ENCODE data around the gene WHAMM. TPM values are rescaled to one million over a fixed set of nuclear protein-coding genes. Genes with fewer than 3 reads are reported as not detected.

WHAMM gene
- total RNA-seq, 4 donors from 2014 or later, result 14.1 to 22.1 (median 21.8) TPM

DNA sequence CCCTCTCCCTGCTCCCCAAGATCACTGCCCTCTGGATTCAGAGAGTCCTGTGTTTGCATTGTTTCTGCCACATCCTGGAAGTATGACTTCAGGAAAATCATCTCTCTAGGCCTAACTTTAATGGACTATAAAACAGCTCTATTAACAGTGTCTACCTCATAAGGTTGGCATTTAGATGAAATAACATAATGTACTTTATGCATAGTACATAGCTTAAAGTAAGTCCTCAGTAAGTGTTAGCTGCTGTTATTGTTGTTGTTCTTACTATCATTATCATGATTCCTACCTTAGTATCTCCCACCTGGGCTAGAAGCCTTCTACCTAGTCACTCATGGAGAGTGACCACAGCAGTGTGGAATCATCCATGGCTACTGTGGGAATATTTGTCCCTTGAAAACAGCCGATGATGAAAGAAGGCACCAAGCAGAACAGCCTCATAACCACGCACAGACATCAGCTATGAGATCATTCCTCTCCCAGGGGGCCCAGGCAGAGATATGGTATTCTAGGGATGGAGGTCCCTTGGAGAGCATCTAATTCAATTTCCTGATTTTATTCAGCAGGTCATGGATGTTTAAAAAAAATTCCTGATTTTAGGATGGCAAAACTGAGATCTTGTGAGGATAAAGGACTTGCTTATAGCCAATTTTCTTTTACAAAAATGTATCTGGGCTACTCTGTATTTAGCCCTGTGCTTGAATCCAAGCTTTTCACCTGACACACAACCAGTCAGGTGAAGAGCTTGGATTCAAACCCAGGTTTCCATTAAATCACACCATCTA is 5.4 kb upstream of the WHAMM start:
- no peaks in the 10 kb centered on the region for H3K36me3 ChIP-seq
- in situ Hi-C loops (cut with MboI; ENCODE audit: low sequenced_read_pairs in 4 of 4) (loop anchor here in 3 of 4 donors (5.0 to 25.0 kb wide), 3 partner anchors 37 to 267 kb away; partner anchors contain the start of gene RPS17 (in 2 of the 3)), intact Hi-C loops (cut with DNase I; ENCODE audit: low total_unique reads) (no loop called here)
- H3K27ac ChIP-seq, result peak overlapping the region; percentile 92 to 99 (median 96)
- TF ChIP-seq, protein P1, sequence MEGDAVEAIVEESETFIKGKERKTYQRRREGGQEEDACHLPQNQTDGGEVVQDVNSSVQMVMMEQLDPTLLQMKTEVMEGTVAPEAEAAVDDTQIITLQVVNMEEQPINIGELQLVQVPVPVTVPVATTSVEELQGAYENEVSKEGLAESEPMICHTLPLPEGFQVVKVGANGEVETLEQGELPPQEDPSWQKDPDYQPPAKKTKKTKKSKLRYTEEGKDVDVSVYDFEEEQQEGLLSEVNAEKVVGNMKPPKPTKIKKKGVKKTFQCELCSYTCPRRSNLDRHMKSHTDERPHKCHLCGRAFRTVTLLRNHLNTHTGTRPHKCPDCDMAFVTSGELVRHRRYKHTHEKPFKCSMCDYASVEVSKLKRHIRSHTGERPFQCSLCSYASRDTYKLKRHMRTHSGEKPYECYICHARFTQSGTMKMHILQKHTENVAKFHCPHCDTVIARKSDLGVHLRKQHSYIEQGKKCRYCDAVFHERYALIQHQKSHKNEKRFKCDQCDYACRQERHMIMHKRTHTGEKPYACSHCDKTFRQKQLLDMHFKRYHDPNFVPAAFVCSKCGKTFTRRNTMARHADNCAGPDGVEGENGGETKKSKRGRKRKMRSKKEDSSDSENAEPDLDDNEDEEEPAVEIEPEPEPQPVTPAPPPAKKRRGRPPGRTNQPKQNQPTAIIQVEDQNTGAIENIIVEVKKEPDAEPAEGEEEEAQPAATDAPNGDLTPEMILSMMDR (IDR thresholded peaks at IDR 0.05 in 4 of 5, conservative IDR thresholded peaks at IDR 0.05 in 1 of 5), result no peak
- peak in 1 of 2 donors; percentile 53 for TF ChIP-seq POLR2A (IDR thresholded peaks at IDR 0.05)
- H3K27me3 ChIP-seq, result no peaks in the 10 kb centered on the region
- no peaks in the 10 kb centered on the region for H3K9me3 ChIP-seq
- peak overlapping the region in 3 of 4 donors; percentile 40 to 54 (median 43) for H3K4me3 ChIP-seq
- peaks cover 67 to 80% of the 10 kb centered on the region in 2 donors for H3K4me1 ChIP-seq
- ATAC-seq (peak in 1 of 2 donors; percentile 46), DNase-seq (no peak)

DNA sequence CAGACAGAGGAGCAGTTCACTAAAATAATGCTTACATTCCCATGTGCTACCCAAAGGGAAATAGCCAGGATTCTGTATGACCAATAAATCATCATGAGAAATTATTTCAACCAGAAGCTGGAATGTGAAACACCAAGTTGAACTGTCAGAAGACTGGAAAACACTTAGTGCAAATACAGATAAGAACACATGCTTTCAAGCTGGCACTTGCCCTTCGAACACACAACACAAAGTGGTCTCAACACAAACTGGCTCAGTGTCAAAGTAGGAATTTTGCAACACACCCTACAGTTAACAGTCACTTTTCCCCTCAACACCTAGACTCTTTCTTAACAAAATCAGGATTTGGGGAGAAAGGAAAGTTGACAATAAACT is 4.9 kb upstream of the WHAMM start:
- intact Hi-C loops (cut with DNase I; ENCODE audit: low total_unique reads) (no loop called here), in situ Hi-C loops (cut with MboI; ENCODE audit: low sequenced_read_pairs in 4 of 4) (loop anchor here in 3 of 4 donors (5.0 to 25.0 kb wide), 3 partner anchors 37 to 267 kb away; partner anchors contain the start of gene RPS17 (in 2 of the 3))
- Histone ChIP-seq H3K36me3 (no peaks in the 10 kb centered on the region), H3K9me3 (no peaks in the 10 kb centered on the region), H3K4me3 (peak overlapping the region; percentile 40 to 56 (median 48)), H3K27ac (peak overlapping the region; percentile 92 to 99 (median 96)), H3K27me3 (no peaks in the 10 kb centered on the region), H3K4me1 (peaks cover 64 to 76% of the 10 kb centered on the region in 2 donors)
- DNase-seq, result no peak
- no peak for ATAC-seq
- TF ChIP-seq, protein P1 (IDR thresholded peaks at IDR 0.05 in 4 of 5, conservative IDR thresholded peaks at IDR 0.05 in 1 of 5), result no peak
- no peak for TF ChIP-seq POLR2A (IDR thresholded peaks at IDR 0.05)

DNA sequence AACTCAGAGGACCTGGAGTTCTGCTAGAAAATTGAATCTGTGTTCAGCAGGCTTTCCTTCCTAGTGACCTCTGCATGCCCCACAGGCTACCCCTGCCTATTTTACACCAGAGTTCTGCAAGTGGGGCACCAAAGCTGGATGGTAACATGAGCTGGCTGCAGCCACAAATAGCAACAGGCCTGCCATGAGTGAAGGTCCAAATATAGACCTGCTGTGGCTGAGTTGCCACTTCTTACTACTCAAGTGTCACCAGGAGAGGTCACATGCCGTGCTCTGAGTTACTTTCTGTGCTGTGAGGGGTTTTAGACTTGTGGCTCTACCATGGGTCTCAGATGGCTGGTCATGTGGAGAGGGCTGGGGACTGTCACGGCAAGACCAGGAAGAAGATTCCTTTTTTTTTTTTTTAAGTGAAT is 3.4 kb upstream of the WHAMM start, which contains the start of gene FSD2:
Gene FSD2 (minus strand): TSS at position 76 of the 413 bp plus-strand sequence. CDS start 18,679 bp downstream, outside the sequence.
- peak within 1 kb of the TSS; percentile 40 to 56 (median 48) for H3K4me3 ChIP-seq

DNA sequence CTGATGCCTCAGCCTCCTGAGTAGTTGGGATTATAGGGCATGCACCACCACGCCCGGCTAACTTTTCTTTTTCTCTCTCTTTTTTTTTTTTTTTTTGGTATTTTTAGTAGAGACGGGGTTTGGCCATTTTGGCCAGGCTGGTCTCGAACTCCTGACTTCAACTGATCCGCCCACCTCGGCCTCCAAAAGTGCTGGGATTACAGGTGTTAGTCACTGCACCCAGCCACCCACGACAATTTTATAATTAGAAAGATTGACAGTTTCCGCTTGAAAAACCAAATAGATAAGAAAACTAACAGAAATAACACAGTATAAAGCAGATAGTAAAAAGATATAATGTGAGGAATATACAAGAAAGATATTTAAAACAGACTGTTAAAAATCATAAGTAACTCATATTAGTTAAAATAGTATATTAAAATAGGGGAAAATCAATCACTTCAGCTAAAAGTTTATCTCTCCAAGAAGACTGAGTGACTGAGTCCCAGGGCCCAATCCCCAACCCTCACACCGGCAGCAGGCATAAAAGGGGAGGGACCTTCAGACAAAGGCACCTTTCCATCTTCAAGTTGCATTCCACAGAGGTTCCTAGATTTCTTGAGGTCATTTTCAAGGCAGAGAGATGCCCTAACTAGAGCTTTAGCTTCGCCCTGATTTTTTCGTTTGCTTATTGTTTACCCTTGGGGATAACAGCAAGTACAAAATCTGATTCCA is 1.4 kb upstream of the WHAMM start:
- Histone ChIP-seq H3K4me3 (peak overlapping the region in 1 of 4 donors; percentile 69), H3K4me1 (peaks cover 55 to 63% of the 10 kb centered on the region in 2 donors), H3K9me3 (no peaks in the 10 kb centered on the region), H3K27me3 (no peaks in the 10 kb centered on the region), H3K36me3 (peaks cover 0 to 2% of the 10 kb centered on the region in 2 donors), H3K27ac (peak overlapping the region; percentile 92 to 99 (median 96))
- DNase-seq (peak in 1 of 2 donors; percentile 42), ATAC-seq (no peak)
- intact Hi-C loops (cut with DNase I; ENCODE audit: low total_unique reads) (loop anchor here (2.0 to 5.0 kb wide), 4 partner anchors 43 to 259 kb away; partner anchors contain the start of gene BTBD1), in situ Hi-C loops (cut with MboI; ENCODE audit: low sequenced_read_pairs in 4 of 4) (loop anchor here in 2 of 4 donors (10.0 to 25.0 kb wide), 2 partner anchors 53 to 271 kb away; partner anchors contain the start of gene RPS17 (in 2 of the 2))
- TF ChIP-seq POLR2A (IDR thresholded peaks at IDR 0.05), result no peak
- TF ChIP-seq, protein P1 (IDR thresholded peaks at IDR 0.05 in 4 of 5, conservative IDR thresholded peaks at IDR 0.05 in 1 of 5), result no peak

More for the DNA sequence above, 3.4 kb upstream of the WHAMM start, which contains the start of gene FSD2:
- H3K36me3 ChIP-seq, result no peaks in the 10 kb centered on the region
- H3K4me1 ChIP-seq, result peaks cover 56 to 63% of the 10 kb centered on the region in 2 donors
- peak within 1 kb of the TSS; percentile 92 to 99 (median 96) for H3K27ac ChIP-seq
- in situ Hi-C loops (cut with MboI; ENCODE audit: low sequenced_read_pairs in 4 of 4) (loop anchor here in 2 of 4 donors (10.0 to 25.0 kb wide), 2 partner anchors 51 to 269 kb away; partner anchors contain the start of gene RPS17 (in 2 of the 2)), intact Hi-C loops (cut with DNase I; ENCODE audit: low total_unique reads) (loop anchor here (2.0 to 5.0 kb wide), 4 partner anchors 41 to 261 kb away; partner anchors contain the start of gene BTBD1)
- ATAC-seq (peak; percentile 67 to 70), DNase-seq (peak; percentile 92 to 97)
- no peaks in the 10 kb centered on the region for H3K9me3 ChIP-seq
- H3K27me3 ChIP-seq, result no peaks in the 10 kb centered on the region
- peak; percentile 51 to 91 for TF ChIP-seq POLR2A (IDR thresholded peaks at IDR 0.05)
- TF ChIP-seq, protein P1 (IDR thresholded peaks at IDR 0.05 in 4 of 5, conservative IDR thresholded peaks at IDR 0.05 in 1 of 5), result no peak
